Thoracic aorta (tissue), 2 donors: ENCODE results near the gene TFF2. TPM values are rescaled to one million over a fixed set of nuclear protein-coding genes. Genes with fewer than 3 reads are reported as not detected.

Experiments used
- ATAC-seq: fragments of 150-250 bp; one replicate; pipeline ENCODE4 v1.8.0; 2017; ENCODE audit warnings: low read depth; ENCODE audit not compliant: insufficient number of reproducible peaks, low FRiP score
- DNase-seq: peaks from one replicate; pipeline ENCODE4 v3.0.0-alpha.2; 2020; ENCODE audit warnings: low spot score
- H3K27ac ChIP-seq, 2 donors: fragments of 200-600 bp; sonication (generic); 1 replicate in 1 of 2; 2 replicates in 1 of 2; pipeline ENCODE4 v1.5.1; 2016; ENCODE audit warnings: mild to moderate bottlenecking in 2 of 2, moderate library complexity in 2 of 2
- H3K27me3 ChIP-seq: fragments of 200-600 bp; sonication (generic); replicated peaks from 2 replicates; pipeline ENCODE4 v1.6.0; 2016; ENCODE audit warnings: mild to moderate bottlenecking; ENCODE audit not compliant: insufficient read depth
- H3K36me3 ChIP-seq: fragments of 200-600 bp; sonication (generic); one replicate; pipeline ENCODE4 v1.5.1; 2016
- H3K4me1 ChIP-seq, 2 donors: fragments of 200-600 bp; sonication (generic); 1 replicate in 1 of 2; 2 replicates in 1 of 2; pipeline versions ENCODE4 v1.5.1 to v1.6.0; 2016; ENCODE audit warnings: low read depth in 2 of 2, mild to moderate bottlenecking in 1 of 2; ENCODE audit not compliant: control insufficient read depth in 1 of 2
- H3K4me3 ChIP-seq: fragments of 200-600 bp; sonication (generic); 2 replicates; pipeline ENCODE4 v1.5.1; 2016; ENCODE audit warnings: mild to moderate bottlenecking
- H3K9me3 ChIP-seq: fragments of 200-600 bp; sonication (generic); 2 replicates; pipeline ENCODE4 v1.5.1; 2016
- total RNA-seq, 2 donors: library from RNA; depleted of rRNA; stranded (reverse); fragments of >200 nt; gene quantifications; one replicate each; pipeline versions ENCODE4 v1.1.0 to v1.2.3, GENCODE V29; 2016
- TF ChIP-seq, protein P1 (sequence below): fragments of 200-600 bp; sonication (generic); IDR thresholded peaks from one replicate; pipeline ENCODE4 v1.5.1; 2019; ENCODE audit warnings: antibody characterized with exemption

TFF2 gene
- total RNA-seq, 2 donors from 2014 or later: 17.0 TPM; not detected in 1

DNA sequence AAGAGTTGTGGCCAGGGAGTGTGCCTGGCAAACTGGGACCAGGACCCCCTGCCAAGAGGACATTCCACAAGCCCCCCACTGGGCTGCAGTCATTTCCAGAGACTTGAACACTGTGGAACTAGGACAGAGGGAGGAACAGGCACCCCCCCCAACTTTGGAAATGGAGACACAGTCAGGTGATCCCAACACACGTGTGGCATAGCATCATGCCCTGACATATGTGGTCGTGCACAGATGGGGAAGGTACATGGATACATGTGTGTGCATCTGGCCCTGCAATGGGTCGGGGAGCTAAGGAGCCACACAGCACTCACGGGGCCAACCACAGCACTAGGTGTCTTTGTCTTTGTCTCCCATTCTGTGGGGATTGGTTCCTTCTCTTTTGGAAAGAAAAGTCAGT is 28.9 kb downstream of the TFF2 start:
- ATAC-seq (no peak), DNase-seq (no peak)
- no peaks in the 10 kb centered on the region for H3K9me3 ChIP-seq
- TF ChIP-seq, protein P1, sequence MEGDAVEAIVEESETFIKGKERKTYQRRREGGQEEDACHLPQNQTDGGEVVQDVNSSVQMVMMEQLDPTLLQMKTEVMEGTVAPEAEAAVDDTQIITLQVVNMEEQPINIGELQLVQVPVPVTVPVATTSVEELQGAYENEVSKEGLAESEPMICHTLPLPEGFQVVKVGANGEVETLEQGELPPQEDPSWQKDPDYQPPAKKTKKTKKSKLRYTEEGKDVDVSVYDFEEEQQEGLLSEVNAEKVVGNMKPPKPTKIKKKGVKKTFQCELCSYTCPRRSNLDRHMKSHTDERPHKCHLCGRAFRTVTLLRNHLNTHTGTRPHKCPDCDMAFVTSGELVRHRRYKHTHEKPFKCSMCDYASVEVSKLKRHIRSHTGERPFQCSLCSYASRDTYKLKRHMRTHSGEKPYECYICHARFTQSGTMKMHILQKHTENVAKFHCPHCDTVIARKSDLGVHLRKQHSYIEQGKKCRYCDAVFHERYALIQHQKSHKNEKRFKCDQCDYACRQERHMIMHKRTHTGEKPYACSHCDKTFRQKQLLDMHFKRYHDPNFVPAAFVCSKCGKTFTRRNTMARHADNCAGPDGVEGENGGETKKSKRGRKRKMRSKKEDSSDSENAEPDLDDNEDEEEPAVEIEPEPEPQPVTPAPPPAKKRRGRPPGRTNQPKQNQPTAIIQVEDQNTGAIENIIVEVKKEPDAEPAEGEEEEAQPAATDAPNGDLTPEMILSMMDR: no peak
- no peaks in the 10 kb centered on the region for H3K36me3 ChIP-seq
- H3K27me3 ChIP-seq: no peaks in the 10 kb centered on the region
- no peak overlapping the region for H3K27ac ChIP-seq
- no peaks in the 10 kb centered on the region for H3K4me1 ChIP-seq
- H3K4me3 ChIP-seq: no peak overlapping the region

DNA sequence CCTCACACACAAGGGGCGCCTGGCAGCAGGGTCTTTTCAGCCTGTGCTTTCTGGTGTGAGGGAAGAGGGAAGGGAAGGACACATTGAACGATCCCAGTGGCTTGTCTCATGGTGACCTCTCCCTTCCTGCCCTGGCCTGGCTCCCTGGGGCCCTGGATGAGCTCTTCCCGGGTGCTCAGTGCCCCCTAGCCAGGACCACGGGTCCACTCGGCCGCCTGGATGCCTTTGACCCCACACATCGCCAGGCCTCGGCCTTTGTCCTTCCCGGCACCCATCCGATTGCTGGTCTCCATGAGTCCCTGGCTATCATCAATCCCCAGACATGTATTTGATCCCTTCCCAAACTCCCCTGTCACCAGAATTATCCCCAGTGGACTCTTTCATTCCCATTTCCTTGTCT is 29.6 kb downstream of the TFF2 start:
- H3K4me1 ChIP-seq: no peaks in the 10 kb centered on the region
- no peaks in the 10 kb centered on the region for H3K9me3 ChIP-seq
- TF ChIP-seq, protein P1: no peak
- H3K36me3 ChIP-seq: no peaks in the 10 kb centered on the region
- no peak overlapping the region for H3K27ac ChIP-seq
- H3K27me3 ChIP-seq: no peaks in the 10 kb centered on the region
- no peak overlapping the region for H3K4me3 ChIP-seq
- no peak for DNase-seq
- ATAC-seq: no peak

DNA sequence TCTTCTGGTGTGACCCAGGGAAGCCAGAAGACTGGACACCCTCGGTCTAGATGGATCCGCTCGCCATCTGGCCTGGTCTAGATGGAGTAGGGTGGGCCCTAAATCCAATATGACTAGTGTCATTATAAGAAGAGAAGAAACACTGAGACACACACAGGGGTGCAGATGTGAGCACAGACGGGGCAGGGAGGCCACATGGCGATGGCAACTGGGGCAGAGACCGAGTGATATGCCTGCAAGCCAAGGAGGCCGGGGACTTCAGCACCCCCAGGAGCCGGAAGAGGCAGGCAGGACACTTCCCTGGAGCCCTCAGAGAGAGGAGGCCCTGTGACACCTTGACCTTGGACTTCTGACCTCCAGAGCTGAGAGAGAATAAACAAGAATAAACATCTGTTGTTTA is 30.0 kb downstream of the TFF2 start:
- ATAC-seq (no peak), DNase-seq (no peak)
- Histone ChIP-seq H3K36me3 (no peaks in the 10 kb centered on the region), H3K9me3 (no peaks in the 10 kb centered on the region), H3K27ac (no peak overlapping the region), H3K4me3 (no peak overlapping the region), H3K4me1 (no peaks in the 10 kb centered on the region), H3K27me3 (no peaks in the 10 kb centered on the region)
- TF ChIP-seq, protein P1: no peak

DNA sequence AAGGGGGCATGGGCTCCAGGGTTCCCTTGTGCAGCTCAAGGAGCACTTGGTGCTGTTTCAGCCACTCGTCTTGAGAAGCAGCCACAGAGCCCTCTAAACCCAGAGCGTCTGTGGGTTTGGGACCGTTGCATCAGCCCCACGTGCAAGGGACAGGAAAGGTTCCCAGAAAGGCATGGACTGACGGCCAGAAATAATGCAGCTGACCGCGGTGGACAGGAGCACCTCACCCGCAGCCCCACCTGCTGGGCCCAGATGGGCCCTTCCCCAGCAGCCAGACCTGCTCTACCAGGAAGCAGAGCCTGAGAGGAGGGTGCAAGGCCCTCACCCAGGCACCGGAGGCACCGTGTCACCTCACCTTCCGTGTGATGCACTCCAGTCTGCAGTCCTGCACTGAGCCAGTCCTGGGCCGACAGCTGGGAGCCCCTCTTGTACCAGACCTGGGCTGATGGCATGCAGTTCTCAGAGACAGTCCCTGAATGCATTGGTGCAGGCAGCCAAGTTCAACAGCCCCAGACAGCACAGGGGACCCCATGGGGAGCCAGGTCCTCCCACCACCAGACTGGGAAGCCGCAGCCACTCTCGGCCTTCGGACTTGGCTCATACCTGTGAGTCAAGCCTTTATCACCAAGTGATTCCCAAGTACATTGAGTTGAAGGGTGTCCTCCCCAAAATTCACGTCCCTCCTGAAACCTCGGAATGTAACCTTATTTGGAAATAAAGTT is 30.8 kb downstream of the TFF2 start:
- DNase-seq (no peak), ATAC-seq (no peak)
- no peaks in the 10 kb centered on the region for H3K36me3 ChIP-seq
- no peak overlapping the region for H3K27ac ChIP-seq
- H3K4me3 ChIP-seq: no peak overlapping the region
- TF ChIP-seq, protein P1: no peak
- no peaks in the 10 kb centered on the region for H3K4me1 ChIP-seq
- H3K27me3 ChIP-seq: no peaks in the 10 kb centered on the region
- no peaks in the 10 kb centered on the region for H3K9me3 ChIP-seq

DNA sequence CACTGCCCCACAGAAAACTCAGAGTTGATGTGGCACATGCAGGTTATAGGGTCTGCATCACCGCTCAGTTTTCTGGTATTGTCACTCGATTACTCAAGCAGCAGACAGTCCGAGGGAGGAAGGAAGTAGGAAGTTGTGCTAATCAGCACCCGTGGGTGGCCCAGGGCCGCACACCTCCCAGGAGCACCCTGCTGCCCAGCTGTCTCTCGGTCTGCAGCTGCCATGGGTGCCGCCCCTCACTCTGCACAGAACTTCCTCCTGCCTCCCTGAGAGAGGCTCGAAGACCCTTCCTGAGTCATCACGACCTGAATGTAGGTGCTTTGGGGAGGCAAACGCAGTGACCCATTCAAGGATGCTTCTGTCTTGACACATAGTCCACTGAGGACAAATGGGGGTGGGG is 31.4 kb downstream of the TFF2 start:
- TF ChIP-seq, protein P1: no peak
- H3K27ac ChIP-seq: no peak overlapping the region
- no peaks in the 10 kb centered on the region for H3K27me3 ChIP-seq
- H3K4me3 ChIP-seq: no peak overlapping the region
- H3K9me3 ChIP-seq: no peaks in the 10 kb centered on the region
- DNase-seq (no peak), ATAC-seq (no peak)
- H3K4me1 ChIP-seq: no peaks in the 10 kb centered on the region
- no peaks in the 10 kb centered on the region for H3K36me3 ChIP-seq
